GM18909 (cell line): ENCODE results near the gene PTPRN2.

Source experiments
- ATAC-seq: cut with Tn5 transposase; IDR thresholded peaks from one replicate; pipeline ENCODE4 v1.9.1; 2021; ENCODE audit warnings: mild to moderate bottlenecking; ENCODE audit not compliant: unreplicated experiment, poor library complexity

Gene PTPRN2

GRCh38 chr7:157869793-157870192 lies 717.8 kb downstream of the PTPRN2 start:
- ATAC-seq, result no peak

- ATAC-seq, result no peak
These were observed 719.8 kb downstream of the PTPRN2 start for GRCh38 chr7:157867685-157868305.

- no peak for ATAC-seq
These were observed 721.2 kb downstream of the PTPRN2 start for GRCh38 chr7:157866336-157866924.

GRCh38 chr7:157865351-157866165 lies 722.1 kb downstream of the PTPRN2 start:
- no peak for ATAC-seq

GRCh38 chr7:157864911-157865310 lies 722.7 kb downstream of the PTPRN2 start:
- ATAC-seq, result no peak

DNA sequence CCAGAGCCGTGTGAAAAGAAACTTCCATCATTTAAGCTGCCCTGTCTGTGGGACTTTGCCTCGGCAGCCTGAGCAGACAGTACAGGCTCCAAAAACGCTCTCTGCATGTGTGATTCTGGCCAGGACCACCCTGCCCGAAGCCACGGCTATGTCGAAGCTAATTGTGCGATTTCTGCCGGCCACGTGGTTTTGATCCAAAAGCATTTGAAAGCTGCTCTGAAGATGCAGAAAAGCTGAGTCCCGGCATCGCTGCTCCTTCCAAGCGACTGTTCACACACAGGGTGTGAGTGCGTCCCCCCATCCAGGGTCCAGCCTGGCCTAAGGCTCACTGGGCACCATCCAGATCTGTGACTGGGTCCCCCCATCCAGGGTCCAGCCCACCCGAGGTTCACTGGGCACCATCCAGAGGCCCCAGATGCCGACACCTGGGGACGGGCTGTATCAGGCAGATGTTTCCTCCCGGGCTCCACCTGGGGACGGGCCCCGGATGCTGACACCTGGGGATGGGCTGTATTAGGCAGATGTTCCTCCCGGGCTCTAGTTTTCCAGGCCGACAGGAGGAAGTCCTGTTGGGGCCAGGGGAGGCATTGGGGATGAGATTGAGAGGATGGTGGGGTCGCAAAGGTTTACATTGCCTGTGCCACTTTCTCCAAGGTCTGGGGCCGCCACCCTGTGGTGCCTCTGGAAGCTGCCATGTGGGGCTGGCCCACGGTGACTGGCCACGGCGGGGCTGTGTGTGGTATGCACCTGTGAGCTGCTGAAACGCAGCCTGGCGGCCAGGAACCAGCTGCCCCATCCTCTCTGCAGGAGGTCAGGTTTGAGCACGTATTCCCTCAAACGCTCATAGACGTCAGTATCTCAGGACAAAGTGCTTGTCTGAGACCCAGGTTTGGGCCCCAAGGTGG lies 723.5 kb downstream of the PTPRN2 start:
- no peak for ATAC-seq

GRCh38 chr7:157863176-157863575 lies 724.4 kb downstream of the PTPRN2 start:
- no peak for ATAC-seq

DNA sequence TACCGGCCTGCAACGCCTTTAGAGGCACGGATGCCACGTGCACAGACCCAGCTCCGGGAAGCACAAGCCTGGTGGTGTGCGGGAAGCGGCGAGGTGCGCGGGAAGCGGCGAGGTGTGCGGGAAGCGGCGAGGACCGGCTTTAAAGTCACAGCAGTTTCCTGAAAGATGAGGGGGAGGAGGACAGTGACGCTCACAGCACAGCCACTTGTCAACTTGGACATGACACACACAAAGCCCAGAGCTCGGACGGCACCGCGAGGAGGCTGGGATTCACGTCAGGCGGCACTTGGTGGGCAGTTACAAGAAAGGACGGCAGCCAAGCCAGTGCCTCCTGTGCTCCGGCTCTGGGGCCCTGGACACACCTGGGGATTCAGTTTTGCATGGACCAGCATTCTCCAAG lies 724.9 kb downstream of the PTPRN2 start:
- ATAC-seq, result no peak

GRCh38 chr7:157861551-157861950 lies 726.1 kb downstream of the PTPRN2 start:
- no peak for ATAC-seq

- no peak for ATAC-seq
These were observed 726.6 kb downstream of the PTPRN2 start for GRCh38 chr7:157861031-157861491.

- no peak for ATAC-seq
These were observed 727.2 kb downstream of the PTPRN2 start for GRCh38 chr7:157860406-157860805.

- ATAC-seq, result no peak
These were observed 727.7 kb downstream of the PTPRN2 start for GRCh38 chr7:157859915-157860314.

GRCh38 chr7:157857578-157858075 lies 730.0 kb downstream of the PTPRN2 start:
- no peak for ATAC-seq

- no peak for ATAC-seq
These were observed 730.6 kb downstream of the PTPRN2 start for GRCh38 chr7:157856873-157857577.

DNA sequence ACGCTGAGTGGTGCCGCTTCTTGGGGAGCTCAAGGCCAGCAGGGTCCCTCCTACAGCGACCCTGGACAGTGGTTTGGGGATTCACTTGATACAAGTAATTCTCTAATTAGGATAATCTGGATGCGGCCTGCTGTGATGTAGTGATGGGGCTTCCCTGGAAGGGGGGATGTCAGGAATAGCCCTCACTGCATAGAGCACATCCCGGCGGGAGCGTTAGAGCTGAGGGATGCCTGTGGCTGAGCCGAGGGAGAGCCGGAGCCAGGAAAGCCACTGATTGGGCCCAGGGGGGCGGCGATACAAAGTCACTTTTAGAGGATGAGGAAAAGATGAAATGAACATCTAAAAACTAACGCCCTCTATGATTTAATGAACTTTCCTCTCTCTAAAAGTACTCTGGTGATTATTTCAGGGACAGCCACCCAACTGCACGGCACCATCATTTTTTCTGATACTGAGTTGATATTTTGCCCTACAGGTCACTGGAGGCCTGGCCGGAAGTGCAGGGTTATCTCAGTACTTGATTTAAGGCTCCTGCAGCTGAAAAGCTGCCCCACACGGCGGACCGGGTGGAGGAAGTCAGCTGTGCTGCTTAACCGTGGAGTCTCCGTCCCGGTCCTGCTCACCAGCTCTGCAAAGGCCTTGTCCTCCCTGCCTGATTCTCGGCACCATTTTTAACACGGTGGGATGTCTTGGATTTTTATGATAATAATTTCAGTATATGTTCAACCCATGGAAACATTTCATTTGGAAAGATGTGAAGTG lies 732.0 kb downstream of the PTPRN2 start:
- ATAC-seq, result no peak

GRCh38 chr7:157855016-157855415 lies 732.6 kb downstream of the PTPRN2 start:
- no peak for ATAC-seq

DNA sequence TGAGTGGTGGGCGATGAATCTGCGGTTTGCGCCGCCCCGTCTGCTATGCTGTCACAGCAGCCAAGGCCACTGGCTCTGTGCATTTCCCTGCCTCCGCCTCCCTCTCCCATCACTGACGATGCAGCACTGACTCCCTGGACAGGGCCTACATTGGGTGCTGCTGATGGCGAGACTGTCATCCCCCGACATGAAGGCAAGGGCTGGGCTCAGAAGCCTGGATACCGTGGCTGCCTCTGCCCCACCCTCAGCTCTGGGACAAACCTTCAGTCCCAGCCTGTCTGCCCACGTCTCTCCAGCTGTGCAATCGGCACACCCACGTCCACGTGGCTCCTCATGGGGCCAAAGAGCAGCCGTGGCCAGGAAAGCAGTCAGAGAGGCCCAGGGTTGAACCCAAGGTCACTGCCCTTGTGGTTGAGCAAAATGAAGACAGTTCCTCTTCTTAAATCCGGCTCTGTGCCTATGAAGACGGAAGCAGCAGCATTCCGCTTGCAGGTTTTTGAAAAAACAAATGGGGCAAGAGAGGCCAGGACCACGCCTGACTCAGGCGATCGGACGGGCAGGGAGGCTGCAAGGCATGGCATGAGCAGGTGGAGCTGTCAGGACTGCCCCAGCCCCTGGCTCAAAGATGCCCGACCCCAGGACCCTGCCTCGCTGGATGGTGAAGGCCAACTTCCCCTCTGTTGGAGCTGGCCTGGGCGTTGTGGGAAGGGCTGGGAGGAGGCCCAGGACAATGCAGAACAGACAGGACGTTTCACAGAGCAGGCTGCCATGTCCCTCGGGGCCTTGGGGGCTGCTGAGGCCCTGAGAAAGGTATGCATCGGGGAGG lies 733.3 kb downstream of the PTPRN2 start:
- no peak for ATAC-seq

GRCh38 chr7:157853789-157854065 lies 733.9 kb downstream of the PTPRN2 start:
- no peak for ATAC-seq
